Fibroblast of mammary gland (primary cell): Measurements from ENCODE around the gene UNC80.

Experiments
- DNase-seq: peaks from one replicate; pipeline ENCODE4 v3.0.0-alpha.2; 2010; ENCODE audit warnings: low read depth
- H3K4me3 ChIP-seq: 2 replicates; pipeline ENCODE4 v1.5.1; 2011; ENCODE audit warnings: low read depth, mild to moderate bottlenecking, low read length, moderate library complexity; ENCODE audit not compliant: control insufficient read depth
- TF ChIP-seq, protein P1 (sequence below): conservative IDR thresholded peaks from 2 replicates; pipeline ENCODE4 v1.5.1; 2011; ENCODE audit warnings: low read depth, low read length, inconsistent platforms; ENCODE audit not compliant: control insufficient read depth, insufficient read depth

UNC80 gene

DNA sequence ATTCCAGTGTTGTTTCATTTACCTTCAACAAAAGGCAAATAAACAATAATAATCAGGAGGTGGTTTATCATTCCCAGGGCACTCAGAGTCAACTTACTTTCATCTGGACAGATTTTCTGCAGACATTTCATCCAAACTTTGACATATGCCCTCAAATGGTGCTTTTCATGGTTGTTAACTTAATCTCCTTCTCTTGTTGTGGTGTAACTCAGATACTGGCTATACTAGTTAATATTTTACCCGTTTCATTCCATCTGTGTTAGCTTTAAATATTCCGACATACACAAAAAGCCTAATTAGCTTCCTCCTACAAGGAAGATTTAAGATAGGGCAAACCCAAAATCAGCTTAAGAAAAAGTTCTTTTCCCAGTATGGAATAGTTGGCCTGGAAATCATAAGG is 186.4 kb downstream of the UNC80 start:
- DNase-seq: no peak
- TF ChIP-seq, protein P1, sequence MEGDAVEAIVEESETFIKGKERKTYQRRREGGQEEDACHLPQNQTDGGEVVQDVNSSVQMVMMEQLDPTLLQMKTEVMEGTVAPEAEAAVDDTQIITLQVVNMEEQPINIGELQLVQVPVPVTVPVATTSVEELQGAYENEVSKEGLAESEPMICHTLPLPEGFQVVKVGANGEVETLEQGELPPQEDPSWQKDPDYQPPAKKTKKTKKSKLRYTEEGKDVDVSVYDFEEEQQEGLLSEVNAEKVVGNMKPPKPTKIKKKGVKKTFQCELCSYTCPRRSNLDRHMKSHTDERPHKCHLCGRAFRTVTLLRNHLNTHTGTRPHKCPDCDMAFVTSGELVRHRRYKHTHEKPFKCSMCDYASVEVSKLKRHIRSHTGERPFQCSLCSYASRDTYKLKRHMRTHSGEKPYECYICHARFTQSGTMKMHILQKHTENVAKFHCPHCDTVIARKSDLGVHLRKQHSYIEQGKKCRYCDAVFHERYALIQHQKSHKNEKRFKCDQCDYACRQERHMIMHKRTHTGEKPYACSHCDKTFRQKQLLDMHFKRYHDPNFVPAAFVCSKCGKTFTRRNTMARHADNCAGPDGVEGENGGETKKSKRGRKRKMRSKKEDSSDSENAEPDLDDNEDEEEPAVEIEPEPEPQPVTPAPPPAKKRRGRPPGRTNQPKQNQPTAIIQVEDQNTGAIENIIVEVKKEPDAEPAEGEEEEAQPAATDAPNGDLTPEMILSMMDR: no peak
- no peak overlapping the region for H3K4me3 ChIP-seq

DNA sequence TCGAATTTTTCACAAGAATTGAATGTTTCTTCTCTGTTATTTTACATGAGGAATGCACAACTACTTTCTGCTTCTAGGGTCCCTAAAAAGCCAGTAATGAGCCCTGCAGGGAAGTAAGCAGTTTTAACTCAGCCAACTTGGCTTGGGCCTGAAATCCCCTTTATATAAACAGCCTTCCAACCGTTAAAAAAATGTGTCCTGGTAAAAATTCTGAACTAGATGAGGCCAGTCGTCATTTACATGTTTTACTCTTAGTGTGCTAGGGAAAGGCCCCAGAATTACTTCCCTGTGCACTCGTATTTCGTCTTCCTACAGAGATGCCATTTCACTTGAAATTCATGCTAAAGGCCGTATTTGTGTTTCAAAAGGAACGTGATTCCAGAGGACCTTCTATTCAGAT is 188.4 kb downstream of the UNC80 start:
- TF ChIP-seq, protein P1: no peak
- no peak for DNase-seq
- H3K4me3 ChIP-seq: no peak overlapping the region

DNA sequence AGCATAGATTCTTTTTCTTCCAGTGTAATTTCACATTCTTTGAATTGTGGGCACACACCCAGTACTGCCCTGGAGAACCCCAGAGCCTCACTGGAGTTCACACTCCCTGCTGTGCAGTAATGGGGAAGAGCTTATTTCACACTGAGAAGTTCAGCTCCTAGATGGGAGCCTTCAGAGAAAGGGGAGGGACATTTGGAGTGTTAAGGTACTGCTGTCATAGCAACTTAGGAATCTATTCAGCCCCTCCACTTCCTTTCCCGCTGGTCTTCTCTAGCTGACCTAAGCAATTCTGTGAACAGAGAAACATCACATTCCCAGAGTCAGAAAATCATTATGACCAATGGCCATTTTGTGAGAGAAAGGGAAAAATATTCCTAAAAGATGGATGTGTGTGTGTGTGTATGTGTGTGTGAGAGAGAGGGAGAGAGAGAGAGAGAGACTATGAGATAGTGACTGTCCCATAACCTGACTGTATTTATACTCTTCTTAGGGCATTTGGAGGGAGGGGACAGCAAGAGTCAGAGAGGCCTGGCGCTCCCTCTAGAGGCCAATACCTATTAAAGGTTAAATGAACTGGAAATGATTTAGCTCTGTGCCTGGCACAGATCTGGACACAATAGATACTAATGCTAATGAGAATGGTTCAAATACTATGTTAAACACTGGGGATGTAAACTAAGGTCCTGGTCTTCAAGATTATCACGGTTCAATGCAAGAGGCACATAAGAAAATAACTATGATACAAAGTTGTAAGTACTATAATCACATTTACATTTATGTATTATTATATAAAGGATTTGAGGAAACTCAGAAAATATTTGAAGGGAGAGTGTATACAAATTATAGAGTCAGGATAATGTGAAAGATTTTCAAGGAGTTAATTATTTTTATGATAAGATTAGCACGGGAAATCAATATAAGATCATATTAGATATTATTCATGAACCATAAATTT is 189.3 kb downstream of the UNC80 start:
- peak; percentile 55 for DNase-seq
- TF ChIP-seq, protein P1: peak; percentile 71
- H3K4me3 ChIP-seq: no peak overlapping the region

DNA sequence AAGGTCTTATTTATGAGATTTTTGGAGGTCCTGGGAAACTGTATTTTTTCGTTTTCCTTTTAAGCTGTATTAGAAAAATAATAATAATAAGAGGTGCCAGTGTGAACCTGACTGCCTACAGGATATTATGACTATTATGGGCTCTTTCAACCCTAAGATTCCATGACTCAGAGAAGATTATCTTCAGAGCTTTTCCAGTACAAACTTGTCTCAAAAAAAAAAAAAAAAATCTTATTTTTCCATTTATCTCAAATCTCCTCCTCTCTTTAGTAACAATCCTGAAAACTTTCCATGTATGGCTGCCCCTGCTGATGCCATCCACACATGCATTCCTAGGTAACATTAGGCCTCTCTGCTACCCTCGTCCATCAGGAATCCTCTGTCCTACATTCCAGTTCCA is 194.1 kb downstream of the UNC80 start:
- DNase-seq: no peak
- H3K4me3 ChIP-seq: no peak overlapping the region
- TF ChIP-seq, protein P1: no peak

DNA sequence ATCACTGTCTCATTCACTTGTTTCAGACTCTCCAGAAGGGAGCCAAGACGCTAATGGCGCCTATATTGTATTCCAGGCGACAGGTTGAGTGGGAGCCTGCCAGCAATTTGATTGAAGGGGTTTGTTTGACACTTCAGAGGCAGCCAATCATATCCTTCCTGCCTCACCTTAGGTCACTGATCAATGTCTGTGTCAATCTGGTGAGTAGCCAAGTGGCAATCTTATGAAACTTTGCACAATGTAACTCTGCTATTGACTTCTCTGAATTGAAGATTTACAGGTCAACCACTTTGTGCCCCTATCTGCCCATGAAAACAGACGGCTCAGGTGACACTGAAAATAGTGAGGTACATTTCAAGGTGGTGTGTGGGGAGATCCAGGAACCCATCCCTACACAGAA is 198.1 kb downstream of the UNC80 start:
- TF ChIP-seq, protein P1: no peak
- DNase-seq: no peak
- H3K4me3 ChIP-seq: no peak overlapping the region

DNA sequence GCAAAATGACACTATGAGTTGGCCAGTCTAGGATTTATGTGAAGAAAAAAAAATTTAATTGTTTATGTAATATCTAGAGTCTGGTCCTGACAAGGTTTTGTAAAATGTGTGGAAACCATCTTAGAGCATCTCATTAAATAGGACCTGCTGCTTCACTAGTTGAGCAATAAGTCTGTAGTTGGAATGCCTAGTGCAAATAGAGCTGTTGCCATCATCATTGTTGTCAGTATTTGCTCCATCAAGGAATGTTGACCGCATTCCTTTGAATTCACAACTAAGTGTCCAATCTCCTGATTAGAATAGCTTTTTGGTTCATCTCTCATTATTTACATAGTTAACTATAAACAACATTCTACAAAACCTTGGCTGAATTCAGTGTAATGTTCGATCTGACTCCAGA is 198.6 kb downstream of the UNC80 start:
- DNase-seq: no peak
- TF ChIP-seq, protein P1: no peak

DNA sequence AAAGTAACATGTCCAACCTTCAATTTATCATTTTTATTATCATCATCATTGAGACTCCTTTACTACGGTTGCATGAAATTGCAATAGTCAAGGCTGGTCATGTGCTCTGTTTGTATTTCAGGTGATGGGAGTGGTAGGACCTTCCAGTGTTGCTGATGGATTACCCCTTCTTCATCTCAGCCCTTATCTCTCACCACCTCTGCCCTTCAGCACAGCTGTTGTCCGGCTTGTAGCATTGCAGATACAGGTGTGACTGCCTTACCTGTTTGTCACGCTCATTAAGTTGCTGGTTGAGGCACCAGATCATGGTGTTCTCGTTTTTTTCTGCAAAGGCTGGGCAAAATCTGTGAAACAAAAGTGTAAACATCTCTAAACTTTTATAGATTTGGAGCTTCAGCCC is 199.1 kb downstream of the UNC80 start:
- no peak overlapping the region for H3K4me3 ChIP-seq
- no peak for DNase-seq
- TF ChIP-seq, protein P1: no peak

More for the DNA sequence above, 198.6 kb downstream of the UNC80 start:
- no peak overlapping the region for H3K4me3 ChIP-seq
